C4-2B (cell line): Measurements from ENCODE around the gene GGTLC1.

Experiments used
- ZFX ChIP-seq: fragments of 450-650 bp; IDR thresholded peaks from 2 replicates; pipeline ENCODE4 v1.6.1; 2017
- TF ChIP-seq, protein P1 (sequence below): fragments of 450-650 bp; conservative IDR thresholded peaks from 2 replicates; pipeline ENCODE4 v1.5.1; 2017; ENCODE audit warnings: mild to moderate bottlenecking

DNA sequence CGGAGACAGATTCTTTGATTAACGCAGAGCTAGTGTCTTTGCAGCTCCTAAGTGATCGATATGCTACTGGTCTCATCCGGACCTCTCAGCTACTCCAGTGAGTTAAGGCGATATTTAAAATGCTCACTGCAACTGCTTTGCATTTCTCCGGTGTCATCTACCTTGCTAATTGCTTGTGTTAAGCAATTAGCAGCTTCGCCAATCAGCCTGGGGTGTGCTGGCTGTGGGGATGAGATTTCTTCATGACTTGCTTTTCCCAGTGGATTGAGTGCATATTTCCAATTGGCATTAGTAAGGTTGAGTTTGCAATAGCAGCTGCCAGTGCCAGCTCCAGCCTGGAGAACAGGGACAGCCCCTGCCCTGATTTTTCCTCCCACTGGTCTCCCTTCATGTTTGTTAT, 18.0 kb upstream of the GGTLC1 start:
- TF ChIP-seq, protein P1, sequence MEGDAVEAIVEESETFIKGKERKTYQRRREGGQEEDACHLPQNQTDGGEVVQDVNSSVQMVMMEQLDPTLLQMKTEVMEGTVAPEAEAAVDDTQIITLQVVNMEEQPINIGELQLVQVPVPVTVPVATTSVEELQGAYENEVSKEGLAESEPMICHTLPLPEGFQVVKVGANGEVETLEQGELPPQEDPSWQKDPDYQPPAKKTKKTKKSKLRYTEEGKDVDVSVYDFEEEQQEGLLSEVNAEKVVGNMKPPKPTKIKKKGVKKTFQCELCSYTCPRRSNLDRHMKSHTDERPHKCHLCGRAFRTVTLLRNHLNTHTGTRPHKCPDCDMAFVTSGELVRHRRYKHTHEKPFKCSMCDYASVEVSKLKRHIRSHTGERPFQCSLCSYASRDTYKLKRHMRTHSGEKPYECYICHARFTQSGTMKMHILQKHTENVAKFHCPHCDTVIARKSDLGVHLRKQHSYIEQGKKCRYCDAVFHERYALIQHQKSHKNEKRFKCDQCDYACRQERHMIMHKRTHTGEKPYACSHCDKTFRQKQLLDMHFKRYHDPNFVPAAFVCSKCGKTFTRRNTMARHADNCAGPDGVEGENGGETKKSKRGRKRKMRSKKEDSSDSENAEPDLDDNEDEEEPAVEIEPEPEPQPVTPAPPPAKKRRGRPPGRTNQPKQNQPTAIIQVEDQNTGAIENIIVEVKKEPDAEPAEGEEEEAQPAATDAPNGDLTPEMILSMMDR = no peak
- no peak for TF ChIP-seq ZFX
